B cell (primary cell): Measurements from ENCODE around the gene SPECC1L. TPM values are rescaled to one million over a fixed set of nuclear protein-coding genes. Genes with fewer than 3 reads are reported as not detected.

Source experiments
- ATAC-seq: fragments of 200-7000 bp; cut with Tn5 transposase; one replicate; pipeline ENCODE4 v1.10.0; 2021; ENCODE audit warnings: low read depth, mild to moderate bottlenecking, moderate number of reproducible peaks, moderate library complexity
- CTCF ChIA-PET: fragments of 350-600 bp; sonication (Branson Sonifier 250); formaldehyde crosslinking; loops from one replicate; lab custom pipeline; 2021; ENCODE audit warnings: antibody characterized with exemption, inconsistent platforms; lab: Charles Lee
- POLR2A ChIA-PET: fragments of 350-600 bp; sonication (Branson Sonifier 250); formaldehyde crosslinking; loops from one replicate; lab custom pipeline; 2021; ENCODE audit warnings: antibody characterized with exemption; lab: Charles Lee
- DNase-seq: peaks from one replicate; pipeline ENCODE4 v3.0.0; 2013
- H2AFZ ChIP-seq: 2 replicates; pipeline ENCODE4 v1.6.1; 2012; ENCODE audit warnings: mild to moderate bottlenecking, low read depth, low read length; ENCODE audit not compliant: insufficient read depth, poor library complexity, severe bottlenecking
- H3K27ac ChIP-seq, 2 donors: 1 replicate in 1 of 2; 2 replicates in 1 of 2; pipeline ENCODE4 v1.5.1; 2012 to 2013; ENCODE audit warnings: low read length in 2 of 2, mild to moderate bottlenecking in 2 of 2, moderate library complexity in 1 of 2
- H3K27me3 ChIP-seq, 4 experiments: fragments of 200-600 bp in 1 of 4; sonication (generic) in 1 of 4; replicated peaks in 1 of 4; 1 replicate in 2 of 4; 2 replicates in 2 of 4; pipeline versions ENCODE4 v1.6.1 to v1.7.0; 2013 to 2016; ENCODE audit warnings: low read length in 3 of 4, mild to moderate bottlenecking in 2 of 4, mixed read lengths in 1 of 4, moderate library complexity in 1 of 4; ENCODE audit not compliant: insufficient read depth in 4 of 4, control insufficient read depth in 3 of 4; ENCODE audit errors: control extremely low read depth in 1 of 4
- H3K36me3 ChIP-seq, 2 experiments: replicated peaks in 1 of 2; 1 replicate in 1 of 2; 2 replicates in 1 of 2; pipeline versions ENCODE4 v1.6.1 to v1.7.1; 2013; ENCODE audit warnings: low read length in 1 of 2; ENCODE audit not compliant: insufficient read depth in 2 of 2, control insufficient read depth in 1 of 2; ENCODE audit errors: control extremely low read depth in 1 of 2, extremely low read depth in 1 of 2
- H3K4me1 ChIP-seq, 2 donors: fragments of 200-600 bp in 1 of 2; sonication (generic) in 1 of 2; 1 replicate in 1 of 2; 2 replicates in 1 of 2; pipeline versions ENCODE4 v1.5.1 to v1.6.1; 2013 to 2017; ENCODE audit warnings: low read length in 2 of 2; ENCODE audit not compliant: control insufficient read depth in 2 of 2, insufficient read depth in 2 of 2
- H3K4me2 ChIP-seq: replicated peaks from 2 replicates; pipeline ENCODE3; 2012; ENCODE audit warnings: mild to moderate bottlenecking, low read depth, low read length; ENCODE audit not compliant: poor library complexity, severe bottlenecking
- H3K4me3 ChIP-seq, 5 experiments: fragments of 200-600 bp in 1 of 5; sonication (generic) in 1 of 5; 1 replicate in 3 of 5; 2 replicates in 2 of 5; pipeline versions ENCODE4 v1.5.1 to v1.7.0; 2011 to 2016; ENCODE audit warnings: low read length in 4 of 5, mild to moderate bottlenecking in 4 of 5, low read depth in 2 of 5, control low read depth in 1 of 5, moderate library complexity in 1 of 5; ENCODE audit not compliant: insufficient read depth in 1 of 5; ENCODE audit errors: control extremely low read depth in 1 of 5, extremely low read depth in 1 of 5
- H3K79me2 ChIP-seq: fragments of 200-600 bp; sonication (generic); one replicate; pipeline ENCODE4 v1.6.0; 2016; ENCODE audit warnings: low read length; ENCODE audit not compliant: control insufficient read depth, insufficient read depth
- H3K9ac ChIP-seq: fragments of 200-600 bp; sonication (generic); 2 replicates; pipeline ENCODE4 v1.6.1; 2017; ENCODE audit warnings: mild to moderate bottlenecking, low read length, moderate library complexity
- H3K9me3 ChIP-seq, 3 donors: one replicate each; pipeline versions ENCODE4 v1.6.1 to v1.7.1; 2013; ENCODE audit warnings: low read length in 2 of 3; ENCODE audit not compliant: control insufficient read depth in 2 of 3, insufficient read depth in 1 of 3; ENCODE audit errors: control extremely low read depth in 1 of 3
- H4K20me1 ChIP-seq: 2 replicates; pipeline ENCODE4 v1.6.0; 2012; ENCODE audit warnings: mild to moderate bottlenecking, low read length; ENCODE audit not compliant: insufficient read depth, control insufficient read depth, poor library complexity, severe bottlenecking
- H3K27ac Mint-ChIP-seq: one replicate; pipeline ENCODE4 v1.8.0; 2021; ENCODE audit warnings: mixed read lengths
- H3K27me3 Mint-ChIP-seq: one replicate; pipeline ENCODE4 v1.8.0; 2021; ENCODE audit warnings: mixed read lengths
- H3K4me1 Mint-ChIP-seq: one replicate; pipeline ENCODE4 v1.8.0; 2021; ENCODE audit warnings: mixed read lengths
- H3K4me3 Mint-ChIP-seq: one replicate; pipeline ENCODE4 v1.8.0; 2021; ENCODE audit warnings: mixed read lengths
- H3K9me3 Mint-ChIP-seq: one replicate; pipeline ENCODE4 v1.8.0; 2022; ENCODE audit warnings: mixed read lengths; ENCODE audit not compliant: insufficient read depth
- CTCF ChIP-seq: fragments of 200-600 bp; IDR thresholded peaks from one replicate; pipeline ENCODE4 v1.8.0; 2022; ENCODE audit warnings: antibody characterized with exemption, mild to moderate bottlenecking
- EZH2 ChIP-seq: IDR thresholded peaks from 2 replicates; pipeline ENCODE4 v1.6.1; 2012; ENCODE audit warnings: borderline replicate concordance, low read depth, mild to moderate bottlenecking, moderate library complexity, low read length; ENCODE audit not compliant: insufficient read depth, poor library complexity, severe bottlenecking
- WGBS: methylation state at CpG from one replicate; pipeline ENCODE4 v1.1.5; 2013; ENCODE audit warnings: missing lambda C conversion rate; ENCODE audit not compliant: insufficient coverage; 5-methylcytosine and 5-hydroxymethylcytosine counted together
- intact Hi-C: fragments of 100-400 bp; cut with micrococcal nuclease; formaldehyde crosslinking; loops from one replicate; pipeline ENCODE4 v1.10.0; 2022
- polyA plus RNA-seq: library from polyadenylated mRNA; depleted of rRNA; stranded (reverse); fragments of >200 nt; gene quantifications from 2 replicates; pipeline ENCODE4 v1.2.3, GENCODE V29; 2012
- total RNA-seq, 2 donors: library from RNA; stranded (reverse); fragments of 120-200 nt in 1 of 2; gene quantifications; 1 replicate in 1 of 2; 2 replicates in 1 of 2; pipeline versions ENCODE4 v1.2.3 to v1.2.4, GENCODE V29; 2013 to 2022

Gene SPECC1L
- total and polyA plus RNA-seq, 2 donors (not counting 1 experiment from before 2014, with no cell fraction given) = 14.4 to 85.3 TPM

- H3K9ac ChIP-seq = no peak overlapping the region
- CTCF ChIA-PET = interaction anchor here (1.5 kb wide), 1 partner anchor 37 kb away, joined by 3 read pairs; no protein-coding TSS in a partner anchor
- peaks cover 0 to 4% (median 0%) of the 10 kb centered on the region in 3 donors for H3K9me3 ChIP-seq
- H3K79me2 ChIP-seq = no peaks in the 10 kb centered on the region
- POLR2A ChIA-PET = no interaction called here
- peaks cover 12 to 21% of the 10 kb centered on the region in 2 donors for H3K4me1 ChIP-seq
- no peak for ATAC-seq
- Mint-ChIP-seq H3K4me3 (no peak overlapping the region), H3K4me1 (peaks cover 25% of the 10 kb centered on the region), H3K9me3 (peaks cover 3% of the 10 kb centered on the region), H3K27me3 (no peaks in the 10 kb centered on the region), H3K27ac (peak overlapping the region; percentile 3)
- TF ChIP-seq CTCF (no peak), EZH2 (no peak)
- H3K27ac ChIP-seq = no peak overlapping the region
- intact Hi-C loops = no loop called here
- no peak for DNase-seq
- no peak overlapping the region for H2AFZ ChIP-seq
- H3K4me2 ChIP-seq = no peak overlapping the region
- no peaks in the 10 kb centered on the region for H3K27me3 ChIP-seq
- no peaks in the 10 kb centered on the region for H3K36me3 ChIP-seq
- no peaks in the 10 kb centered on the region for H4K20me1 ChIP-seq
- H3K4me3 ChIP-seq = no peak overlapping the region
- WGBS = no CpG with 5 or more reads among the region's 3 CpGs
These were observed 195.3 kb downstream of the SPECC1L start for GRCh38 chr22:24465975-24466374.

GRCh38 chr22:24466716-24467328 is 196.2 kb downstream of the SPECC1L start:
- intact Hi-C loops = no loop called here
- DNase-seq = no peak
- H3K4me1 Mint-ChIP-seq = peaks cover 23% of the 10 kb centered on the region
- no peak overlapping the region for H2AFZ ChIP-seq
- peaks cover 3% of the 10 kb centered on the region for H3K9me3 Mint-ChIP-seq
- CTCF ChIA-PET = interaction anchor here (0.8 to 1.5 kb wide), 2 partner anchors 36 to 44 kb away, joined by 3 to 4 read pairs; no protein-coding TSS in a partner anchor
- no peak overlapping the region for H3K4me3 Mint-ChIP-seq
- no peak overlapping the region for H3K4me2 ChIP-seq
- POLR2A ChIA-PET = no interaction called here
- no peak for ATAC-seq
- H3K9ac ChIP-seq = no peak overlapping the region
- TF ChIP-seq EZH2 (no peak), CTCF (no peak)
- H3K27me3 ChIP-seq = no peaks in the 10 kb centered on the region
- no peaks in the 10 kb centered on the region for H3K27me3 Mint-ChIP-seq
- WGBS = no CpG with 5 or more reads among the region's 1 CpG
- peak overlapping the region in 1 of 2 donors; percentile 13 for H3K27ac ChIP-seq
- H3K4me3 ChIP-seq = no peak overlapping the region
- H3K79me2 ChIP-seq = no peaks in the 10 kb centered on the region
- no peaks in the 10 kb centered on the region for H3K36me3 ChIP-seq
- H3K9me3 ChIP-seq = peaks cover 0 to 4% (median 0%) of the 10 kb centered on the region in 3 donors
- H4K20me1 ChIP-seq = no peaks in the 10 kb centered on the region
- no peak overlapping the region for H3K27ac Mint-ChIP-seq
- H3K4me1 ChIP-seq = peaks cover 12 to 21% of the 10 kb centered on the region in 2 donors
